Keratinocyte (primary cell): ENCODE measurements around the gene ARHGAP9. TPM values are rescaled to one million over a fixed set of nuclear protein-coding genes. Genes with fewer than 3 reads are reported as not detected.
A peak's percentile ranks its signal among the peaks of the same experiment; 100 is the strongest.

ENCODE experiments used
- DNase-seq: peaks from one replicate; pipeline ENCODE4 v3.0.0-alpha.2; 2011; ENCODE audit warnings: low read depth, missing footprints, low spot score
- FAIRE-seq: peaks from 2 replicates; lab custom pipeline; 2011; peaks lifted over from hg19 to GRCh38; lab: Jason Lieb, UNC
- H2AFZ ChIP-seq: 2 replicates; pipeline ENCODE4 v1.6.0; 2012; ENCODE audit warnings: low read length, control low read depth, inconsistent platforms; ENCODE audit not compliant: control insufficient read depth
- H3K27ac ChIP-seq: 2 replicates; pipeline ENCODE4 v1.5.1; 2011; ENCODE audit warnings: low read length; ENCODE audit not compliant: control insufficient read depth, insufficient read depth
- H3K27me3 ChIP-seq: 3 replicates; pipeline ENCODE4 v1.6.0; 2011; ENCODE audit warnings: low read length; ENCODE audit not compliant: control insufficient read depth, insufficient read depth; ENCODE audit errors: extremely low read depth
- H3K36me3 ChIP-seq, 2 experiments: 2 replicates in 1 of 2; 3 replicates in 1 of 2; pipeline ENCODE4 v1.5.1; 2011; ENCODE audit warnings: low read length in 2 of 2, mild to moderate bottlenecking in 1 of 2; ENCODE audit not compliant: control insufficient read depth in 2 of 2, insufficient read depth in 2 of 2; ENCODE audit errors: extremely low read depth in 1 of 2
- H3K4me1 ChIP-seq: 3 replicates; pipeline ENCODE4 v1.5.1; 2011; ENCODE audit warnings: low read length; ENCODE audit not compliant: control insufficient read depth, insufficient read depth; ENCODE audit errors: extremely low read depth
- H3K4me2 ChIP-seq: 3 replicates; pipeline ENCODE4 v1.6.0; 2011; ENCODE audit warnings: low read depth, low read length; ENCODE audit not compliant: control insufficient read depth, insufficient read depth; ENCODE audit errors: extremely low read depth
- H3K4me3 ChIP-seq, 3 experiments: fragments of 200-600 bp in 1 of 3; sonication (generic) in 1 of 3; 2 replicates in 2 of 3; 3 replicates in 1 of 3; pipeline ENCODE4 v1.5.1; 2011 to 2016; ENCODE audit warnings: low read length in 3 of 3, mild to moderate bottlenecking in 3 of 3, control low read depth in 2 of 3, inconsistent platforms in 1 of 3, low read depth in 1 of 3, mixed read lengths in 1 of 3, mixed run types in 1 of 3, moderate library complexity in 1 of 3; ENCODE audit not compliant: control insufficient read depth in 2 of 3, insufficient read depth in 2 of 3; ENCODE audit errors: extremely low read depth in 1 of 3
- H3K79me2 ChIP-seq: 2 replicates; pipeline ENCODE4 v1.6.0; 2012; ENCODE audit warnings: low read length; ENCODE audit not compliant: control insufficient read depth, insufficient read depth
- H3K9ac ChIP-seq: 3 replicates; pipeline ENCODE4 v1.6.0; 2011; ENCODE audit warnings: low read length; ENCODE audit not compliant: control insufficient read depth, insufficient read depth; ENCODE audit errors: extremely low read depth
- H3K9me1 ChIP-seq: 3 replicates; pipeline ENCODE4 v1.6.0; 2011; ENCODE audit warnings: low read length; ENCODE audit not compliant: control insufficient read depth, insufficient read depth; ENCODE audit errors: extremely low read depth
- H3K9me3 ChIP-seq: 2 replicates; pipeline ENCODE4 v1.5.1; 2012; ENCODE audit warnings: low read depth, low read length; ENCODE audit not compliant: control insufficient read depth
- H4K20me1 ChIP-seq: 3 replicates; pipeline ENCODE4 v1.6.0; 2011; ENCODE audit warnings: low read length; ENCODE audit not compliant: control insufficient read depth, insufficient read depth; ENCODE audit errors: extremely low read depth
- EZH2 ChIP-seq: IDR thresholded peaks from one replicate; pipeline ENCODE4 v1.6.1; 2012; ENCODE audit warnings: inconsistent platforms, mild to moderate bottlenecking, low read length, moderate library complexity
- dilution Hi-C: fragments of 300-500 bp; cut with MboI; formaldehyde crosslinking; loops from one replicate; pipeline ENCODE4 v1.7.0; 2020; ENCODE audit warnings: low sequenced_read_pairs; ENCODE audit not compliant: extremely low pct_ligation_motif_present
- polyA plus RNA-seq, 5 experiments: library from polyadenylated mRNA; depleted of rRNA in 3 of 5; stranded (reverse) in 3 of 5; stranded (forward) in 1 of 5; unstranded in 1 of 5; fragments of >200 nt; gene quantifications; 1 replicate in 1 of 5; 2 replicates in 3 of 5; 3 replicates in 1 of 5; pipeline versions ENCODE4 v1.2.1 to v1.2.3, GENCODE V29; 2011 to 2012; ENCODE audit warnings: missing spikeins in 2 of 5, low read depth in 1 of 5, low replicate concordance in 1 of 5
- TF ChIP-seq, protein P1 (sequence below), 3 experiments: IDR thresholded peaks in 1 of 3; conservative IDR thresholded peaks in 1 of 3; optimal IDR thresholded peaks in 1 of 3; 2 replicates in 2 of 3; 3 replicates in 1 of 3; pipeline versions ENCODE3 to v1.5.1; 2011; ENCODE audit warnings: low read length in 3 of 3, mild to moderate bottlenecking in 3 of 3, moderate library complexity in 2 of 3, control low read depth in 1 of 3, inconsistent platforms in 1 of 3; ENCODE audit not compliant: insufficient read depth in 2 of 3; ENCODE audit errors: extremely low read depth in 1 of 3

ARHGAP9 gene
- polyA plus RNA-seq, 1 donor (not counting 4 experiments of a cell fraction or from before 2014, with no cell fraction given), result not detected

- FAIRE-seq, result no peak
- no peak for TF ChIP-seq EZH2
- TF ChIP-seq, protein P1, sequence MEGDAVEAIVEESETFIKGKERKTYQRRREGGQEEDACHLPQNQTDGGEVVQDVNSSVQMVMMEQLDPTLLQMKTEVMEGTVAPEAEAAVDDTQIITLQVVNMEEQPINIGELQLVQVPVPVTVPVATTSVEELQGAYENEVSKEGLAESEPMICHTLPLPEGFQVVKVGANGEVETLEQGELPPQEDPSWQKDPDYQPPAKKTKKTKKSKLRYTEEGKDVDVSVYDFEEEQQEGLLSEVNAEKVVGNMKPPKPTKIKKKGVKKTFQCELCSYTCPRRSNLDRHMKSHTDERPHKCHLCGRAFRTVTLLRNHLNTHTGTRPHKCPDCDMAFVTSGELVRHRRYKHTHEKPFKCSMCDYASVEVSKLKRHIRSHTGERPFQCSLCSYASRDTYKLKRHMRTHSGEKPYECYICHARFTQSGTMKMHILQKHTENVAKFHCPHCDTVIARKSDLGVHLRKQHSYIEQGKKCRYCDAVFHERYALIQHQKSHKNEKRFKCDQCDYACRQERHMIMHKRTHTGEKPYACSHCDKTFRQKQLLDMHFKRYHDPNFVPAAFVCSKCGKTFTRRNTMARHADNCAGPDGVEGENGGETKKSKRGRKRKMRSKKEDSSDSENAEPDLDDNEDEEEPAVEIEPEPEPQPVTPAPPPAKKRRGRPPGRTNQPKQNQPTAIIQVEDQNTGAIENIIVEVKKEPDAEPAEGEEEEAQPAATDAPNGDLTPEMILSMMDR (optimal IDR thresholded peaks at IDR 0.05 in 1 of 3, IDR thresholded peaks at IDR 0.05 in 1 of 3, conservative IDR thresholded peaks at IDR 0.05 in 1 of 3; ENCODE audit: extremely low read depth in 1 of 3, insufficient read depth in 2 of 3, low read length in 3 of 3), result peak in 1 of 3 experiments; percentile 0
- no peak for DNase-seq
- Histone ChIP-seq H3K27me3 (no peaks in the 10 kb centered on the region), H3K27ac (no peak overlapping the region), H3K9me3 (no peaks in the 10 kb centered on the region), H3K9me1 (no peaks in the 10 kb centered on the region), H3K4me2 (no peak overlapping the region), H3K9ac (no peak overlapping the region), H3K4me3 (no peak overlapping the region), H4K20me1 (no peaks in the 10 kb centered on the region), H3K79me2 (no peaks in the 10 kb centered on the region), H3K4me1 (no peaks in the 10 kb centered on the region), H3K36me3 (peaks cover 25 to 42% of the 10 kb centered on the region in 2 experiments), H2AFZ (no peak overlapping the region)
- dilution Hi-C loops, result no loop called here
These were observed 18.5 kb upstream of the ARHGAP9 start for GRCh38 chr12:57498132-57498502.

GRCh38 chr12:57497223-57498131, 17.8 kb upstream of the ARHGAP9 start:
- H3K36me3 ChIP-seq, result peaks cover 26 to 47% of the 10 kb centered on the region in 2 experiments
- H3K9me3 ChIP-seq, result no peaks in the 10 kb centered on the region
- dilution Hi-C loops, result no loop called here
- H3K27me3 ChIP-seq, result no peaks in the 10 kb centered on the region
- H3K4me1 ChIP-seq, result no peaks in the 10 kb centered on the region
- no peak overlapping the region for H3K9ac ChIP-seq
- no peak overlapping the region for H3K4me3 ChIP-seq
- H3K9me1 ChIP-seq, result no peaks in the 10 kb centered on the region
- H3K27ac ChIP-seq, result no peak overlapping the region
- DNase-seq (no peak), FAIRE-seq (no peak)
- TF ChIP-seq, protein P1 (optimal IDR thresholded peaks at IDR 0.05 in 1 of 3, IDR thresholded peaks at IDR 0.05 in 1 of 3, conservative IDR thresholded peaks at IDR 0.05 in 1 of 3; ENCODE audit: extremely low read depth in 1 of 3, insufficient read depth in 2 of 3, low read length in 3 of 3), result no peak
- TF ChIP-seq EZH2, result no peak
- H2AFZ ChIP-seq, result no peak overlapping the region
- no peak overlapping the region for H3K4me2 ChIP-seq
- peaks cover 2% of the 10 kb centered on the region for H3K79me2 ChIP-seq
- H4K20me1 ChIP-seq, result no peaks in the 10 kb centered on the region
